Neural crest cell (in vitro differentiated cells): ENCODE results near the gene CCDC185. TPM values are rescaled to one million over a fixed set of nuclear protein-coding genes. Genes with fewer than 3 reads are reported as not detected.

ENCODE experiments used
- DNase-seq: peaks from one replicate; pipeline ENCODE4 v3.0.0; 2021; ENCODE audit warnings: low read depth, mixed read lengths, low spot score
- H3K27ac Mint-ChIP-seq: one replicate; pipeline ENCODE4 v1.8.0; 2021; ENCODE audit warnings: mild to moderate bottlenecking, mixed read lengths; ENCODE audit not compliant: unreplicated experiment
- H3K27me3 Mint-ChIP-seq: 2 replicates; pipeline ENCODE4 v1.8.0; 2021; ENCODE audit warnings: low read depth, mild to moderate bottlenecking, mixed read lengths
- H3K36me3 Mint-ChIP-seq: 2 replicates; pipeline ENCODE4 v1.8.0; 2021; ENCODE audit warnings: low read depth, mild to moderate bottlenecking, mixed read lengths
- H3K4me1 Mint-ChIP-seq: 2 replicates; pipeline ENCODE4 v1.8.0; 2021; ENCODE audit warnings: mixed read lengths
- H3K4me3 Mint-ChIP-seq: one replicate; pipeline ENCODE4 v1.8.0; 2021; ENCODE audit warnings: mild to moderate bottlenecking, mixed read lengths
- H3K9me3 Mint-ChIP-seq: 2 replicates; pipeline ENCODE4 v1.8.0; 2021; ENCODE audit warnings: mixed read lengths
- total RNA-seq: library from RNA; stranded (reverse); gene quantifications from 2 replicates; pipeline ENCODE4 v1.2.1, GENCODE V29; 2021
- TF ChIP-seq, protein P1 (sequence below): fragments of 200-600 bp; sonication (generic); conservative IDR thresholded peaks from 2 replicates; pipeline ENCODE4 v1.5.0; 2021; ENCODE audit warnings: antibody characterized with exemption, mild to moderate bottlenecking

The CCDC185 gene
- total RNA-seq, 1 donor from 2014 or later: not detected

GRCh38 chr1:223410036-223410435, 16.8 kb downstream of the CCDC185 start:
- Mint-ChIP-seq H3K27me3 (no peaks in the 10 kb centered on the region), H3K36me3 (peaks cover 2% of the 10 kb centered on the region), H3K9me3 (peaks cover 2% of the 10 kb centered on the region), H3K4me3 (no peak overlapping the region), H3K27ac (no peak overlapping the region), H3K4me1 (no peaks in the 10 kb centered on the region)
- TF ChIP-seq, protein P1, sequence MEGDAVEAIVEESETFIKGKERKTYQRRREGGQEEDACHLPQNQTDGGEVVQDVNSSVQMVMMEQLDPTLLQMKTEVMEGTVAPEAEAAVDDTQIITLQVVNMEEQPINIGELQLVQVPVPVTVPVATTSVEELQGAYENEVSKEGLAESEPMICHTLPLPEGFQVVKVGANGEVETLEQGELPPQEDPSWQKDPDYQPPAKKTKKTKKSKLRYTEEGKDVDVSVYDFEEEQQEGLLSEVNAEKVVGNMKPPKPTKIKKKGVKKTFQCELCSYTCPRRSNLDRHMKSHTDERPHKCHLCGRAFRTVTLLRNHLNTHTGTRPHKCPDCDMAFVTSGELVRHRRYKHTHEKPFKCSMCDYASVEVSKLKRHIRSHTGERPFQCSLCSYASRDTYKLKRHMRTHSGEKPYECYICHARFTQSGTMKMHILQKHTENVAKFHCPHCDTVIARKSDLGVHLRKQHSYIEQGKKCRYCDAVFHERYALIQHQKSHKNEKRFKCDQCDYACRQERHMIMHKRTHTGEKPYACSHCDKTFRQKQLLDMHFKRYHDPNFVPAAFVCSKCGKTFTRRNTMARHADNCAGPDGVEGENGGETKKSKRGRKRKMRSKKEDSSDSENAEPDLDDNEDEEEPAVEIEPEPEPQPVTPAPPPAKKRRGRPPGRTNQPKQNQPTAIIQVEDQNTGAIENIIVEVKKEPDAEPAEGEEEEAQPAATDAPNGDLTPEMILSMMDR: no peak
- DNase-seq: no peak

DNA sequence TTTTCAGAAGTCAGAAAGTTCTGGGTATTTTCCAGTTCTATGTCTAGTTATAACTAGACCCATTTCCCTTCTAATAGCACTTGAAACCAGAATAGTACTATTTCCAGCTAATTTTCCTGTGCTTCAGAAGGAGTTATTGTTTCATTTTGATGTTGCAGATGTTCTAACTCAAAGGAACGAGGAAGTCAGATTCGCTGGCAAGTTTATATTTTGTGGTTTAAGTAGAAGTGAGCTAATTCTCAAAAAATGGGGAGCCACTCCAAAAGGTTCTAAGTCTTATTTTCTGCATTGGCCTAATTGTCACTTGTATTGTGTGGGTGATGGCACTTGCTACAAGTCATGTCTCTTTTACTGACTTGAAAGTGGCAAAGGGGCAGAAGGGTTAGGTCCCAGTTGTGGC, 18.1 kb downstream of the CCDC185 start:
- TF ChIP-seq, protein P1: no peak
- Mint-ChIP-seq H3K27ac (no peak overlapping the region), H3K9me3 (no peaks in the 10 kb centered on the region), H3K4me3 (no peak overlapping the region), H3K36me3 (no peaks in the 10 kb centered on the region), H3K27me3 (no peaks in the 10 kb centered on the region), H3K4me1 (no peaks in the 10 kb centered on the region)
- no peak for DNase-seq

DNA sequence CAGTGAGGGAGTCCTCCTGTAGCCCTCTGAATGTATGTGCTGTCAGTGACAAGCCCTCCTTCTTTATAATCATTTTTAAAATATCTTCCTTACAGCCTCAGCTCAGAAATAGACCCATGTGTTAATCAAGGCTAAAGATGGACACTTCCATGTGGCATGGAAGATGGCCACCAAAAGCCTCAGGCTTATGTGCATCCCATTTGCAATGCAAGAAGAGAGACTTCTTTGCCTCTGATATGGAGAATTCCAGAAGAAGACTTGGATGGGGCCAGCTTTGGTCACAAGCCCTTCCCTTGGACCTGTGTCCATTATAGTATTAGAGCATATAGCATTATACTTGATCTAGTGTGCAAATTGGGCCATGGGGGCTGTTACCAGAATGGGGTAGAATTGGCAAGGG, 18.5 kb downstream of the CCDC185 start:
- Mint-ChIP-seq H3K9me3 (no peaks in the 10 kb centered on the region), H3K27ac (no peak overlapping the region), H3K36me3 (no peaks in the 10 kb centered on the region), H3K4me3 (no peak overlapping the region), H3K4me1 (no peaks in the 10 kb centered on the region), H3K27me3 (no peaks in the 10 kb centered on the region)
- TF ChIP-seq, protein P1: no peak
- DNase-seq: no peak

DNA sequence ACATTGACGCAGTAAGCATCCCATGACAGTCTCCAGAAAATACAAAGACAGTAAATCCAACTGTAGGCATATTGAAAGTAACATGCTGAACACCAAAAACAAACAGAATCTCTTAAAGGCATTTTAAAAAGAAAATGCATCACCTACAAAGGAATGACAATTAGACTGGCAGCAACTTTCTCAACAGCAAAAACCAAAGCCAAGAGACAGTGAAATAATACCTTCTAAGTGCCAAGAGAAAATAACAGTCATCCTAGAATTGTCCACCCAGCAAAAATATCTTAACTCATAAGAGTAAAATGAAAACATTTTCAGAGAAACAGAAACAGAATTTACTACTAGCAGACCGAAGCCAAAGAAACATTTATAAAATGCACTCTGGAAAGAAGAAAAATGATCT, 20.0 kb downstream of the CCDC185 start:
- H3K27me3 Mint-ChIP-seq: no peaks in the 10 kb centered on the region
- TF ChIP-seq, protein P1: no peak

DNA sequence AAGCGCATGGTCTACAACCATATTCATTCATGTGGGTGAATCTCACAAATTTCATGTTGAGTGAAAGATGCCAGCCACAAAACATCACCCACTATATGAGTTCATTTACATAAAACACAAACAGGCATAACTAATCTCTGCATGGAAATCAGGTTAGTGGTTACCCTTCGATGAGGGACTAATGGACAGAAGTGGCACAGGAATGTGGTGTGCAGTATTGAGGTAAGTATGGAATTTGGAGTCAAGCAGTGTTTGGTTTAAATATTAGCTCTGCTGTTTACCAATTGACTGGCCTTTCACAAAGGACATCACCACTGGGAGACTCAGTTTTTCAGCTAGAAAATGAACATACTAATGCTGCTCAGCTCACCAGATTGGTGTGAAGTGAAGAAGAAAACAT, 24.2 kb downstream of the CCDC185 start:
- TF ChIP-seq, protein P1: no peak
- no peaks in the 10 kb centered on the region for H3K36me3 Mint-ChIP-seq
- H3K4me1 Mint-ChIP-seq: no peaks in the 10 kb centered on the region
- no peak for DNase-seq
- no peak overlapping the region for H3K4me3 Mint-ChIP-seq
- H3K27me3 Mint-ChIP-seq: no peaks in the 10 kb centered on the region
- H3K27ac Mint-ChIP-seq: no peak overlapping the region
- no peaks in the 10 kb centered on the region for H3K9me3 Mint-ChIP-seq

More for the DNA sequence above, 20.0 kb downstream of the CCDC185 start:
- Mint-ChIP-seq H3K27ac (no peak overlapping the region), H3K36me3 (no peaks in the 10 kb centered on the region), H3K9me3 (no peaks in the 10 kb centered on the region), H3K4me1 (no peaks in the 10 kb centered on the region), H3K4me3 (no peak overlapping the region)
- no peak for DNase-seq
